ENCODE data around the gene ATL1.

Gene ATL1

DNA sequence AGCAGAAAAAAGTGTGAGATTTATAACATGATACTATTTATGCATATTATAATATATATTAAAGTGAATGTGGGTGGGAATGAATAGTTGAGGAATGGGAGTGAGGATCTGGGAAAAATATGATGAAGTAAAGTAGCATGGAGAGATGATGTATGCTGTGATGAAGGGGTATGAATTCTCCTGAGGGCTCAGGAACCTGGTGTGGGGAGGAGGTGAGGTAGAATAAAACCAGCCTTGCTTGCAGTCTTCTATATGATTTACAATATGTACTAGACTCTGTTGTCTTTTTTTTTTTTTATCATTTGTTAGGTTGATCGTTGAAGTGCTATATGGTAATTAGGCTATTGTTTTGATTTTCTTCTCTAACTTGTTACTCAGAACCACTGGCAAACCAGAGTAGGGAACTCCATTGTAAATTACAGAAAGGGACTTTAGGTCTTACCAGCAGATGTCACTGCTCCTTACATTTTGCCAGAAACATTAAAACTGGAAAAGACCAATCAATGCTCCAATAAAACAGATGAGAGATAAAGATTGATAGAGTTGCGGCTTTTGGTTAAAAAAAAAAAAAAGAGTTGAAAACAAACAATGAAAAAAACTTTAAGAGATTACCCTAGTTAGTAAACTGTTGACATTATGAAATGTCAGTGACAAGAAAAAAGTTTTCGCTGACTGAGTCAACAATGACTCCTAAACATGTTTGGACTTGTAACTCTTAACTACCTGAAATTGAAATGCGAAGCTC, 39.9 kb downstream of the ATL1 start:
- no peak overlapping the region for H3K4me3 ChIP-seq (replicated peaks in 1 of 2; ENCODE audit: low read depth in 2 of 2, low read length in 2 of 2)
- TF ChIP-seq, protein P1, sequence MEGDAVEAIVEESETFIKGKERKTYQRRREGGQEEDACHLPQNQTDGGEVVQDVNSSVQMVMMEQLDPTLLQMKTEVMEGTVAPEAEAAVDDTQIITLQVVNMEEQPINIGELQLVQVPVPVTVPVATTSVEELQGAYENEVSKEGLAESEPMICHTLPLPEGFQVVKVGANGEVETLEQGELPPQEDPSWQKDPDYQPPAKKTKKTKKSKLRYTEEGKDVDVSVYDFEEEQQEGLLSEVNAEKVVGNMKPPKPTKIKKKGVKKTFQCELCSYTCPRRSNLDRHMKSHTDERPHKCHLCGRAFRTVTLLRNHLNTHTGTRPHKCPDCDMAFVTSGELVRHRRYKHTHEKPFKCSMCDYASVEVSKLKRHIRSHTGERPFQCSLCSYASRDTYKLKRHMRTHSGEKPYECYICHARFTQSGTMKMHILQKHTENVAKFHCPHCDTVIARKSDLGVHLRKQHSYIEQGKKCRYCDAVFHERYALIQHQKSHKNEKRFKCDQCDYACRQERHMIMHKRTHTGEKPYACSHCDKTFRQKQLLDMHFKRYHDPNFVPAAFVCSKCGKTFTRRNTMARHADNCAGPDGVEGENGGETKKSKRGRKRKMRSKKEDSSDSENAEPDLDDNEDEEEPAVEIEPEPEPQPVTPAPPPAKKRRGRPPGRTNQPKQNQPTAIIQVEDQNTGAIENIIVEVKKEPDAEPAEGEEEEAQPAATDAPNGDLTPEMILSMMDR (IDR thresholded peaks at IDR 0.05; ENCODE audit: low read depth, low read length), result peak; percentile 60
- DNase-seq (ENCODE audit: low read depth in 2 of 2), result peak; percentile 62 to 72

DNA sequence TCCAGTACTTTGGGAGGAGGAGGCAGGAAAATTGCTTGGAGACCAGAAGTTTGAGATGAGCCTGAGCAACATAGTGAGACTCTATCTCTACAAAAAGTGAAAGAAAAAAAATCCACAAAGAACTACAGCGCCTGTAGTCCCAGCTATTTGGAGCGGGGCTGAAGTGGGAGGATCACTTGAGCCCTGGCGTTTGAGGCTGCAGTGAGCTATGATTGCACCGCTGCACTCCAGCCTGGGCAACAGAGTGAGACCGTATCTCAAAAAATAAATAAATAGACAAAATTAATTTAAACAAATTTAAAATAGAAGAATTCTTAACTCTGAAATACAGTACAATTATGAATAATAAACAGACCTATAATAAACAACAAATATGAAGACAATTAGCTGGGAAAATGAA, 40.9 kb downstream of the ATL1 start:
- TF ChIP-seq, protein P1 (IDR thresholded peaks at IDR 0.05; ENCODE audit: low read depth, low read length), result no peak
- DNase-seq (ENCODE audit: low read depth in 2 of 2), result peak; percentile 38 to 49
- H3K4me3 ChIP-seq (replicated peaks in 1 of 2; ENCODE audit: low read depth in 2 of 2, low read length in 2 of 2), result no peak overlapping the region

DNA sequence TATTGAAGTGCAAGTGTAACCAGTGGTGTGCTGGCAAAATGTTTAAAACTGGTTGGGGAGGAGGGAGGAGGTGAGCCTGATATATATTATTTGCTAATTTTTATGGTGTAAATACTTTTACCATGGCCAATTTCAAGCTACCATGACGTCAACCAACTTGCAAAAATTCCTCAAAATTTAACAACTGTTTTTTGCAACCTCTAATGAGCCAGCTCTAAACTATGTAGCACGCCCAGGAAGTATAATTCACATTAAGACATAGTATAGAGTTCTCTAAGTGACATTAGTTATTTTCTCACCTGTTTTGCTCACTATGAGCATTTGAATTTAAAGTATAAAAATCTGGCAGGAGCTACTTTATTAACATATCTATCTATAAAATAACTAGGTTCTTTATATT, 41.4 kb downstream of the ATL1 start:
- H3K4me3 ChIP-seq (replicated peaks in 1 of 2; ENCODE audit: low read depth in 2 of 2, low read length in 2 of 2), result no peak overlapping the region

DNA sequence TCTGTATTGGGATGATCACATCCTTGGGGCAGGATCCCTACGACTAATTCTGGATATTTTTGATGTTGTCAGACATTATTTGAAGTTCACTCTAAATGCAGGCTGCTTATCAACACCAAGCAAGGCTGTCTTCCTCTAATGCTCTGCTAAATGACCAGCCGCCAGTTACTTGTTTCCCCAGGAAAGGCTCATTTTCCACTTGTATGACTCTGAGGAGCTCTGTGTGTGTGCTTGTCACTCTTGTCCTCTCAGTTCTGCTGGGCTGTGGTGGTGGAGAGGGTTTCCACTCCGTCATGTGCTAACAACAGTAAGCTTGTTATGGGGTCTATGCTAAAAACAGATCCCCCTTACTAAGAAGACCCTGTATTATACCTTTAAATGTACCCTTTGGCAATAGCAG, 42.1 kb downstream of the ATL1 start:
- DNase-seq (ENCODE audit: low read depth in 2 of 2), result no peak
- TF ChIP-seq, protein P1 (IDR thresholded peaks at IDR 0.05; ENCODE audit: low read depth, low read length), result no peak
- no peak overlapping the region for H3K4me3 ChIP-seq (replicated peaks in 1 of 2; ENCODE audit: low read depth in 2 of 2, low read length in 2 of 2)

More for the DNA sequence above, 41.4 kb downstream of the ATL1 start:
- DNase-seq (ENCODE audit: low read depth in 2 of 2), result peak; percentile 19 to 49
- TF ChIP-seq, protein P1 (IDR thresholded peaks at IDR 0.05; ENCODE audit: low read depth, low read length), result no peak

DNA sequence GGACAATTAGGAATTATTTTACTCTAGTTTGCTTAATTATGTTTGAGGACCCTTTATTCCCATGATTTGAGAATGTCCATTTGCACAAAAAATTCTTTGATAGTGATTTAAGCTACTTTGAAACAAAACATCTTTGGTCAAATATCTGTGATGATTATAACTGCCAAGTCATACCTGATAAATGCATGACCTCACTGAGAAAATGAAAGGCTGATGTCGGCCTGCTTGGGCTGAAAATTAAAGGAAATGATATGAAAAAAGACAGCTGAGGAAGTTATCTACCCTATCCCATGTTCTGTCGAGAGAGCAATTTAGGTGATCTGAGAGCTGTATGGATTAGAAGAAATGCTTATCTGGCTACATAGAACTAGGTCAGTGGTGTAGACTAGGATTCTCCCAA, 43.6 kb downstream of the ATL1 start:
- H3K4me3 ChIP-seq (replicated peaks in 1 of 2; ENCODE audit: low read depth in 2 of 2, low read length in 2 of 2), result no peak overlapping the region
- TF ChIP-seq, protein P1 (IDR thresholded peaks at IDR 0.05; ENCODE audit: low read depth, low read length), result no peak
- peak in 1 of 2 donors; percentile 9 for DNase-seq (ENCODE audit: low read depth in 2 of 2)

DNA sequence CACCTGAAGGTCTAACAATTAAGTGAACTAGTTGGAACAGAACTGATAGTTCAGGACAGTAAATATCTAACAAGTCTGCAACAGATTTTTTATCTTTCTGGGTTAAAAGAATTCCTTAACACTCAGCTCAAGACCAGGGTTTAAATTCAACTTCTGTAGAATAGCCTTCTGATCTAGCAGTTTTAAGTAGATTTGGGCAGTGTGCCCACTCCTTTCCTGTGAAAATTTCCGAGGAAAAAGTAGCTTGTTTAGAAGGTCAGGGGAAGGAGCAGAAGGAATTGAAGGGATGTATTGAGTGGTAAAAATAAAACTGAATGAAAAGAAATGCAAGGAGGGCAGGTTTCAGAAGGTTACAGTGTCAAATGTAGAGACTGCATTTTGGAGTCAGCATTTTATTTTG, 45.8 kb downstream of the ATL1 start:
- no peak overlapping the region for H3K4me3 ChIP-seq (replicated peaks in 1 of 2; ENCODE audit: low read depth in 2 of 2, low read length in 2 of 2)
- DNase-seq (ENCODE audit: low read depth in 2 of 2), result peak in 1 of 2 donors; percentile 74
- TF ChIP-seq, protein P1 (IDR thresholded peaks at IDR 0.05; ENCODE audit: low read depth, low read length), result no peak

DNA sequence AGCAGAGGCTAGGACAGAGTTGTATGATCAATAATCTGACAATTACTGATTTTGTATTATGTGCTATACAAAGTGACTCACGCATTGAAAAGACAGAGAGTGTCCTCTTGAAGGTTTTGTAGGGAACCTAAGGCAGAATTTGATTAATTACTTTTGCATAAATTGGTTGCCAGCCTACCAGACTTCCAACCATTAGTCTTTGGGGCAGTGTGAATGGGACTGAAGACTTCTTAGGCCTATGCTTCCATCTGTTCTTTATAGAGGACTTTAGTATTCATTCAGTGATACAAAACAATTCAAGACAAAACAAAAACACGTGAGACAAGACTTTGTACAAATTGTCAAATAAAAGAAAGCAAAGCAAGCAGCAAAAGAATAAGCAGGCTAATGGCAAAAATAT, 46.5 kb downstream of the ATL1 start:
- no peak overlapping the region for H3K4me3 ChIP-seq (replicated peaks in 1 of 2; ENCODE audit: low read depth in 2 of 2, low read length in 2 of 2)
- TF ChIP-seq, protein P1 (IDR thresholded peaks at IDR 0.05; ENCODE audit: low read depth, low read length), result no peak
- DNase-seq (ENCODE audit: low read depth in 2 of 2), result no peak

Data from cardiac fibroblast (primary cell).